DMS53 (cell line): ENCODE measurements around the gene MEF2C.

Source experiments
- DNase-seq: peaks from one replicate; lab custom pipeline; 2025; lab: John Stamatoyannopoulos, UW

Gene MEF2C

GRCh38 chr5:88673253-88674105 lies 209.5 kb downstream of the MEF2C start:
- DNase-seq, result peak; percentile 46

DNA sequence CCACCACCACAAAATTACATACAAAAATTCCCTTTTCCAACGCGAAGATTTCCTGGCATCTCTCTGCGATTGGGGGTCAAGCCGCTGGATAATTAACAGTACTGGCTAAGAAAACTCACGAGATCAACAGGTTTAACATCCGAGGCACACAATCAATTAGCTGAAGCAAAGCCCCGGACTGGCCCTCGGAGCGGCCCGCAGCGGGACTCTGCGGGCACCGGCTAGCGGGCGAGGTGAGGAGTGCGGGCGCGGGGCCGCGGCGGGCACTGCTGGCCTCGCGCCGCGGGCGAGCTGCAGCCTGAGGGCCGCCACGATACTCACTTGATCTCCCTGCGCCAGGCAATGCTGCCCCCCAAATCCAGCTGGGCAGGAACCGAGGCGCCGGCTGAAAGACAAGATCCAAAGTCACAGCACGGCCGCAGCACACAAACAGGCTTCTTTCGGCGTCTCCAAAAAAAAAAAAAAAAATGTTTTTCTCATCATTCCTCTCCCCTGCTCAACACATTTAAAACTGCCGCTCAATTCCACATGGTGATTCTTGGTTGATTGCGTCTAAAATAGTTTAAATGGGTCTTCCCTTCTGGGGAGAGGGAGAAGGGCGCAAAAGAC lies 210.2 kb downstream of the MEF2C start:
- DNase-seq, result peak; percentile 58

DNA sequence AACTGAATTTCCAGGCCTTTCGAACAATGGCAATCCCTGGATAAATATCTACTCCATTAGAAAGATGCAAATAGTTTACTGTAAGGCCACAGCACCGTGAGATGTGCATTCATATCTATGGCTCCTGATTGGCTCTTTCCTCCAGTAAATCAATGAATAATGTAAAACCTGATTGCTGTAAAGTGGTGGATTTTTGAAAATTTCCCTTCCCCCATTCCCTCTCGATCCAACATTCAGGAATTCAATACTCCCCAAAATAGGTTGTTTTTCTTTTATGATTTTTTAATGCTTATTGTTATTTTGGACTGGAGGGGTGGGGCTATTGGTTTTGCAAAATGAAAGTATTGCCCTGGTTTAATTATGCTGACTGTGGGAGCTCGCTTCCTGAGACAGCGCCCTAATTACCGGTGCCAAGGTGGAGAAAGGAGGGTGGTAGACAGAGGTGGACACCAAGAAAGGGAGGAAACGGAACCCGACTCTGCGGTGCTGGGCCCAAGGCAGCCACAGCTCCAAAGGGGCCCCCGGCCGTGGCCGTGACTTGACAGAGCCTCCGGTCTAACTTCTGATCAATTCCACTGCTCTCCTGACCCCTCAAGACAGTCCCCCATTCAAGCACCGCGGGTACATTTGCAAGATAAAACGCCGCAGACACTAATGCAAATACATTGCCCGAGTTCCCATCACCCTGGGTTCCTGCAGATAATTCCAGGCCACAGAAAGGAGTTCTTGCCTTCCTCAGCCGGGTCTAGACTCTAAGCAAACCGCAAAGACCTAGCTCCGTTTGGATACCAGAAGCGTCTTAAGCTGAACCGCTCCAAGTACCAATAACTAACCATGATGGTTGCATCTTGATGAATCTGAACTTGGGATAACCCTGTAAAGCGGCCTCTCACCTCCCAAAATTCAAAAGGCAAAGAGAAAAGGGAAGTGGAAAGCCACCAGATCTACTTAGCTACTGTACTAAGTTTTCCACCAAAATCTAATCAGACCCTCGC lies 211.2 kb downstream of the MEF2C start:
- DNase-seq, result no peak

GRCh38 chr5:88671106-88671504 lies 211.9 kb downstream of the MEF2C start:
- DNase-seq, result no peak

GRCh38 chr5:88670461-88670860 lies 212.5 kb downstream of the MEF2C start:
- no peak for DNase-seq

GRCh38 chr5:88669371-88670050 lies 213.5 kb downstream of the MEF2C start:
- no peak for DNase-seq

- peak; percentile 80 for DNase-seq
Observed at GRCh38 chr5:88667496-88668201, 215.3 kb downstream of the MEF2C start.
